LHCN-M2 (cell line): ENCODE measurements around the gene PRR12. TPM values are rescaled to one million over a fixed set of nuclear protein-coding genes. Genes with fewer than 3 reads are reported as not detected.

Experiments
- DNase-seq: peaks from one replicate; pipeline ENCODE4 v3.0.0-alpha.2; 2012; ENCODE audit warnings: low read depth
- total RNA-seq: library from RNA; depleted of rRNA; stranded (reverse); fragments of >200 nt; gene quantifications from 2 replicates; pipeline ENCODE4 v1.2.3, GENCODE V29; 2014

Gene PRR12
- total RNA-seq, 1 experiment from 2014 or later, result 5.5 TPM

DNA sequence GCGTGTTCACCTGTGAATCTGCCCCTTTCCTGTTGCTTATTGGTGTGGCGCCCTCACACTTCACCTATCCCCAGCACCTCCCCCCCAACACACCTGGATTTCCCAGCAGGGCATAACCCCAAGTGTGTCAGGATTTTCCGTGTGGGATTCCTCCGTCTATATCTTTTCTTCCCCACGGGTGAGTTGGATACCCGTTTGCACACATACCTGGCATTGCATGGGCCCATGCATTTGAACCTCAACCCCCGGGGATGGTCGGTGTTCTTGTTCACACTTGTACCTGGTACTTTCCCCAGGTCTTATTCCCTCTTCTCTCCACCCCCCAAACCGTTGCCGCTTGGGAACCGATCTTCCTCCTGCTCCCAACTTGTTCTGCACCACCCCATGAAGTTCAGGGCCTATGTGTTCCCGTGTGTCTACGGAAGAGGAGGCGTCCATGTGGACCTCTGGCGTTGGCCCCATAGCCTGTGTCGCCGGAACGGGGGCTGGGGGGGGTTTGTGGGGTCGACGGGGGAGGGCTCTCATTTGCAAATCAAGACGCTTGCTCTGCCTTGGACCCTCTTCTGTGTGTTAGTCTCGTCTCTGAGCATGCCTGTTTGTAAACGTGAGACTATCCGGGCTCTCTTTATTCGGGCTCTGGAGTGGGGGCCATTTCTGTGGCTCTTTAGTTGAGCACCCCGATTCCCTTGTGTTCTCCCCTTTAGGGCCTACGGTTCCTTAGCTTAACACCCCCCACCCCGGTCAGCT, 1.7 kb downstream of the PRR12 start:
- DNase-seq, result no peak

DNA sequence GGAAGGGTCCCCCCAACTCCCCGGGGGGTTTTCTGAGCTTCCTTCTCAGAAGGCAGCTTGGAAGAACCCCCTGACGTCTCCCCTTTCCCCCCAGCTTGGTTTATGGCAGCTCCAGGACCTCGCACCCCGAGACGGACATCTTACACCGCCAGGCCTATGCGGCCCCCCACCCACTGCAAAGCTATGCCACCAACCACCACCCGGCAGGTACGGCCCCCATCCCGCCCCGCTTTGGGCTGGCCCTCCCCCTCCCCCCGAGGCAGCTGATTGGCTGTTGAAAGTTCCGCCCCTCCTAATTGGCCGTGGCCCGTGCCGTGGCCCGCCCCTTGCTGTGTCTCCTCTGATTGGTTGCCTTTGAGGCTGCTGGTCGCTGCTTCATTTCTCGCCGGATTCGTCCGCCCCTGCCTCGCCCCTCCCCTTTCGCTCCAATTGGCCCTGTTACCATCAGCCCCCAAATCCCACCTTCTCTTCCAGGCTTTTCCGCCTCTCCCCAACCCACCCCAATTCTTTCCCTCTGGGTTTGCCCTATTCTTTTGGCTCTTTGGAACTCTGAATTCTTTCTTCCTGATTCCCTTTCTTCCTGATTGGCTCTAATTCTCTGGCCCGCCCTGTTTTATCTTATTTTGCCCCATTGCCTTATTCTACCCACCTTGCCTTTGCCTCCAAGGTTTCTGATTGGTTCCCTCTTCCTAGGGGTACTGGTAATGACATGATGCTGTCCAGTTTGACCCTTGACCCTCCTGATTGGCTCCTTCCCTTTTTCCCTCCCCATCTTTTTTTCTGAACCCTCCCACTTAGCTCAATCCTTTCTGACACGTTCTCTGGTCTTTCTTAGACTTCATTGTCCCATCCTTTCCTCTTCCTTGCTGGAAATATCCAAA, 2.5 kb downstream of the PRR12 start:
- DNase-seq, result peak; percentile 84

GRCh38 chr19:49594157-49594992, 3.4 kb downstream of the PRR12 start:
- DNase-seq, result no peak

- DNase-seq, result no peak
Measured at GRCh38 chr19:49594993-49595818, 4.2 kb downstream of the PRR12 start.

DNA sequence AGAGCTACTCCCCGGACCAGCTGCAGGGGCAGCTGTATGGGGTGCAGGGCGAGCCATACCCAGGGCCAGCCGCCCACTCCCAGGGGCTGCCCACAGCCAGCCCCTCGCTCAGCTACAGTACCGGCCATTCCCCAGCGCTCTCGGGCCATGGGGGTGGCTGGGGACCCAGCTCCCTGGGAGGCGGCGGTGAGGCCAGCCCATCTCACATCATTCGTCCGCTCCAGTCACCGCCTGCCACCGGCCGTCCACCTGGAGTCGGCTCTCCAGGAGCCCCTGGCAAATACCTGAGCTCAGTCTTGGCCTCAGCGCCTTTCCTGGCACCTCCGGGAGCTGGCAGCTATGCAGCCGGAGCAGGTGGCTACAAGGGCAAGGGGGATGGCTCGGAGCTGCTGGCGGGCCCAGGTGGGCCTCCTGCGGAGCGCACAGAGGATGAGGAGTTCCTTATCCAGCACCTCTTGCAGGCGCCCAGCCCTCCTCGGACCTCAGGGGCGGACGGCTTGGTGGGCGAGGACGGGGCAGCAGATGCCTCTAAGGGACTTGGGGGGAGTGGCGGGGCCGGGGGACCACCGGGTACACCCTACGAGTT, 4.9 kb downstream of the PRR12 start:
- no peak for DNase-seq

- DNase-seq, result no peak
Measured at GRCh38 chr19:49596407-49596806, 5.4 kb downstream of the PRR12 start.

- DNase-seq, result no peak
Measured at GRCh38 chr19:49596954-49597702, 6.1 kb downstream of the PRR12 start.

GRCh38 chr19:49597703-49597974, 6.7 kb downstream of the PRR12 start:
- DNase-seq, result no peak

DNA sequence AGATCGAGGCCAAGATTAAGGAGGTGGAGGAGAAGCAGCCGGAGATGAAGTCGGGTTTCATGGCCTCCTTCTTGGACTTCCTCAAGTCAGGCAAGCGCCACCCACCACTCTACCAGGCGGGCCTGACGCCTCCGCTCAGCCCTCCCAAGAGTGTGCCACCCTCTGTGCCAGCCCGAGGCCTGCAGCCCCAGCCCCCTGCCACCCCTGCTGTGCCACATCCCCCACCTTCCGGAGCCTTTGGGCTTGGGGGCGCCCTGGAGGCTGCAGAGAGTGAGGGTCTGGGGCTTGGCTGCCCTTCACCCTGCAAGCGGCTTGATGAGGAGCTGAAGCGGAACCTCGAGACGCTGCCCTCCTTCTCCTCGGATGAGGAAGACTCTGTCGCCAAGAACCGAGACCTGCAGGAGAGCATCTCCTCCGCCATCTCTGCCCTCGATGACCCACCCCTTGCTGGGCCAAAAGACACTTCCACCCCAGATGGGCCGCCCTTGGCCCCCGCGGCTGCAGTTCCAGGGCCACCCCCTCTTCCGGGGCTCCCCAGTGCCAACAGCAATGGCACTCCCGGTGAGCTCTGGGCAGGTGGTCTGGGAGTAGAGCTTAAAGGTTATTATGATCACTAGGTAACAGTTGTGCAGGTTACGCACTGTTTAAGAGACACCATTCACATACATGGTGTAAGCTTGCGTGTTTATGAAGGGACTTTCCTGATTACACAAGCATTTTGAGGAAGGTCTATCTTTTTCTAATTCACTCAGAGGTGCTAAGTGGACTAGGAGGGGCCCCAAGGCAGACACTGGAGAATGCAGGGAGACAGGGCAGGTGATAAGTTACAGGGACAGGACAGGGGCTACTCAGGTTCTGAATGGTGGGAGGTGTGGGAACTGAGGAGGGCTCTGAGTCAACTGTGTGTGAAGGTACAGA, 8.7 kb downstream of the PRR12 start:
- DNase-seq, result no peak

DNA sequence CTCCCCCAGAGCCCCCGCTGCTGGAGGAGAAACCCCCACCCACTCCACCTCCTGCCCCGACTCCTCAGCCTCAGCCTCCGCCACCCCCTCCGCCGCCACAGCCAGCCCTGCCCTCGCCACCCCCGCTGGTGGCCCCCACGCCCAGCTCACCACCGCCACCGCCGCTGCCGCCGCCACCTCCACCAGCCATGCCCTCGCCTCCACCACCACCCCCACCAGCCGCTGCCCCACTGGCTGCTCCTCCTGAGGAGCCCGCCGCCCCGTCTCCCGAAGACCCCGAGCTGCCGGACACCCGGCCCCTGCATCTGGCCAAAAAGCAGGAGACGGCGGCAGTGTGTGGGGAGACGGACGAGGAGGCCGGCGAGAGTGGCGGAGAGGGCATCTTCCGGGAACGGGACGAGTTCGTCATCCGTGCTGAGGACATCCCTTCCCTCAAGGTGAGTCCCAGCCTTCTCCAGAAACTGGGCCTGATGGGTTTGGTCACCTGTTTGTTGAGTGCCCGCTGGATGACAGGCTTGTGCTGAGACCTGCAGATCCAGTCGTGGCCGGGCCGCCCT, 10.6 kb downstream of the PRR12 start:
- DNase-seq, result no peak

DNA sequence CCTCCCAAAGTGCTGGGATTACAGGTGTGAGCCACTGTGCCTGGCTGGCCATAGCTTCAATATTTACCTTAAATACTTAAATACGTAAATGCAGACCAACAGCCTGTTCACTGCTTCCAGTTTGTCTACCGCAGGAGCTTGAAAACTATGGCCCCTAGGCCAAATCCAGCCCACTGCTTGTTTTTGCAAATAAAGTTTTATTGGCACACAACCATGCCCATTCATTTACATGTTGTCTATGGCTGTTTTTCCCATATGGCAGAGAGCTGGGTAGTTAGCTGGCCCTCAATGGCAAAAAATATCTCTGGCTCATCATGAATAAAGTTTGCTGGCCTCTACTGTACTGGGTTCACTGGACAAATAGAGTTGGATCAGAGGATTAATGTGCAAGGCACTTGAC, 11.8 kb downstream of the PRR12 start:
- DNase-seq, result no peak

DNA sequence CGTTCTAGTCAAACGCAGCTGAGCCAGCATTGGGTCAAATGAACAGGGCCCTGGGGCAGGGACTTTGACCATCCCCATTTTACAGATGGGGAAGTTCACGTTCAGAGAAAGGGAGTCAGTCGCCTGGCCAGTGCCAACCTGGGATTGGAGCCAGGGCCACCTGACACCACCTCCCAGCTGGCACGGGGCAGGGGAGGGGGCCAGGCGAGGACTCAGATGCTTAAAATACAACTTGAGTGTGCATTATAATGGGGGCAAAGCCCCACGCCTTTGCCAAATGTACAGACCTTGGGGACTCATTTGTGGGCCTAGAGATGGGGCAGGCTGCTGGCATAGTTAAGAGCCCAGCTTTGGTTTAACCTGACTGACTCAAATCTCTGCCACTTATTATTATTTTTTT, 14.6 kb downstream of the PRR12 start:
- DNase-seq, result no peak

- no peak for DNase-seq
Measured at GRCh38 chr19:49609499-49610092, 18.6 kb downstream of the PRR12 start.

GRCh38 chr19:49613374-49613773, 22.4 kb downstream of the PRR12 start:
- peak; percentile 83 for DNase-seq

DNA sequence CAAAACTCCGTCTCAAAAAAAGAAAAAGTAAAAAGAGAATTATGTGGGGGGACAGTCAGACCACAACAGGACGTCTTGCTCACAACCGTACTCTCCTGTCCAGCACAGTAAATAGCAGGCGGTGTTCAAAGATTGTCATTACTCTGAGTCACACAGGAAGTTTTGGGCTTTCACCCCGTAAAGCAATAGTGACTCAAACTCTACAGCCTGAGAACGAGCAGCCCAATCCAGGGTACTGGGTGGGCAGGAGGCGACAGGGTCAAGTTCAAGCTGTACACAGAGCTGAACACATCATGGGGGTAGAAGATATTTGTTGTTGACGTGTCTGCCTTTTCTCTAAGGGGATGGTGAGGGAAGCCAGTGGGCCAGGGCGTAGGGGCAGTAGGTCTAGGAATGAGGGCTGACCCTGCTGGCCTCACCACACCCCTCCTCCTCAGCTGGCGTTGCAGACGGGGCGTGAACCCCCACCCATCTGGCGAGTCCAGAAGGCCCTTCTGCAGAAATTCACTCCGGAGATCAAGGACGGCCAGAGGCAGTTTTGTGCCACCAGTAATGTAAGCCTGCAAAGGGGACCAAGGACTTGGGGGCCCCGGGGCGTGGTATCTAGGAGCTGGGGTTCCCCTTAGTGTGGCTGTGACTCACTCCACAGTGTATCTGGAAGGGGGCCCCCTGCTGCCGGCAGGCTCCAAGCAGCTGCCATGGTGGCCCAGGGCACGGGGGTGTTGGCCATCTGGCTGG, 23.3 kb downstream of the PRR12 start:
- DNase-seq, result peak; percentile 94

DNA sequence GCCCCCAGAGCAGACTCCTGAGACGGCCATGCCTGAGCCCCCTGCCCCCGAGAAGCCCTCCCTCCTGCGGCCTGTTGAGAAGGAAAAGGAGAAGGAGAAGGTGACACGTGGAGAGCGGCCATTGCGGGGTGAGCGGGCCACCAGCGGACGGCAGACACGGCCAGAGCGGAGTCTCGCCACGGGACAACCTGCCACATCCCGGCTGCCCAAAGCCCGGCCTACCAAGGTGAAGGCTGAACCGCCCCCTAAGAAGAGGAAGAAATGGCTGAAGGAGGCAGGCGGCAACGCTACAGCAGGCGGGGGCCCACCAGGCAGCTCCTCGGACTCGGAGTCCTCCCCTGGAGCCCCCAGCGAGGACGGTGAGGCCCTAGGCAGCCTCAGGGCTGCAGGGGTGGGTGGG, 24.9 kb downstream of the PRR12 start:
- no peak for DNase-seq

GRCh38 chr19:49616532-49616931, 25.6 kb downstream of the PRR12 start:
- no peak for DNase-seq

DNA sequence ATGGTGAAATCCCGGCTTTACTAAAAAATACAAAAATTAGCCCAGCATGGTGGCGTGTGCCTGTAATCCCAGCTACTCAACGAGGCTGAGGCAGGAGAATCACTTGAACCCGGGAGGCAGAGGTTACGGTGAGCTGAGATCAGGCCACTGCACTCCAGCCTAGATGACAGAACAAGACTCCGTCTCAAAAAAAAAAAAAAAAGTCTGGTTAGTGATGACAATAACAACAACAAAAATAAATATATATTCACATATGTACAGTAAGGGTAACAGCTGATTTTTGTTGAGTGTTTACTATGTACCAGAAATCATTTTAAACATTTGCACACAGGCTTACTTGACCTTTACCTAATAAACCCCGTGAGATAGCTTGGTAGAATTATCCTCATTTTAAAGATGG, 26.0 kb downstream of the PRR12 start:
- no peak for DNase-seq
